Right forelimb (tissue), 1 donor: ENCODE data around the gene SLC37A2.

Source experiments
- DNase-seq: peaks from one replicate; pipeline ENCODE4 v3.0.0-alpha.2; 2018

Gene SLC37A2

GRCh38 chr11:125071846-125072217 lies 8.7 kb downstream of the SLC37A2 start:
- no peak for DNase-seq

GRCh38 chr11:125072218-125072960 lies 9.3 kb downstream of the SLC37A2 start:
- DNase-seq, result no peak

- DNase-seq, result no peak
These were observed 10.0 kb downstream of the SLC37A2 start for GRCh38 chr11:125072961-125073590.

GRCh38 chr11:125073616-125074483 lies 10.7 kb downstream of the SLC37A2 start:
- DNase-seq, result no peak

- no peak for DNase-seq
These were observed 11.6 kb downstream of the SLC37A2 start for GRCh38 chr11:125074511-125075241.

GRCh38 chr11:125075242-125075625 lies 12.1 kb downstream of the SLC37A2 start:
- no peak for DNase-seq

GRCh38 chr11:125075900-125076317 lies 12.8 kb downstream of the SLC37A2 start:
- no peak for DNase-seq

- DNase-seq, result no peak
These were observed 13.4 kb downstream of the SLC37A2 start for GRCh38 chr11:125076378-125076945.

GRCh38 chr11:125078016-125078415 lies 14.9 kb downstream of the SLC37A2 start:
- DNase-seq, result no peak

GRCh38 chr11:125078516-125079140 lies 15.5 kb downstream of the SLC37A2 start:
- DNase-seq, result no peak

GRCh38 chr11:125079151-125079877 lies 16.2 kb downstream of the SLC37A2 start:
- no peak for DNase-seq

- no peak for DNase-seq
These were observed 16.9 kb downstream of the SLC37A2 start for GRCh38 chr11:125079878-125080530.

GRCh38 chr11:125080531-125080911 lies 17.4 kb downstream of the SLC37A2 start:
- DNase-seq, result no peak

GRCh38 chr11:125081098-125081798 lies 18.1 kb downstream of the SLC37A2 start:
- no peak for DNase-seq

GRCh38 chr11:125082040-125082439 lies 18.9 kb downstream of the SLC37A2 start:
- DNase-seq, result no peak

GRCh38 chr11:125082611-125083311 lies 19.7 kb downstream of the SLC37A2 start:
- no peak for DNase-seq

GRCh38 chr11:125083312-125084056 lies 20.4 kb downstream of the SLC37A2 start:
- no peak for DNase-seq

- DNase-seq, result no peak
These were observed 20.9 kb downstream of the SLC37A2 start for GRCh38 chr11:125084057-125084416.

- no peak for DNase-seq
These were observed 21.7 kb downstream of the SLC37A2 start for GRCh38 chr11:125084761-125085231.
